Ovary (tissue), 3 donors: Measurements from ENCODE around the gene BIRC7.

Experiments
- CTCF ChIP-seq, 3 donors: fragments of 450-650 bp in 2 of 3; fragments of 200-600 bp in 1 of 3; IDR thresholded peaks; one replicate each; pipeline versions ENCODE4 v1.5.1 to v1.8.0; 2016 to 2022; ENCODE audit warnings: antibody characterized with exemption in 3 of 3, mild to moderate bottlenecking in 1 of 3
- EP300 ChIP-seq: sonication (generic); formaldehyde crosslinking; IDR thresholded peaks from one replicate; pipeline ENCODE4 v1.6.1; 2017; ENCODE audit warnings: antibody characterized with exemption
- POLR2A ChIP-seq: fragments of 450-650 bp; IDR thresholded peaks from one replicate; pipeline ENCODE4 v1.6.1; 2017; ENCODE audit warnings: antibody characterized with exemption, mild to moderate bottlenecking, moderate library complexity
- donor health status: DM: no; HTN: no; CAD: no.

- no peak for TF ChIP-seq CTCF (IDR thresholded peaks at IDR 0.05)
- no peak for TF ChIP-seq EP300
- no peak for TF ChIP-seq POLR2A
These were observed 20.4 kb downstream of the BIRC7 start for GRCh38 chr20:63255931-63256704.
